Stimulated activated CD4-positive, alpha-beta T cell treated with anti-CD3 and anti-CD28 coated beads, Interleukin-4, amount 100 ng/mL, for 48 hours (primary cell): ENCODE measurements around the gene SHC4.
A peak's percentile ranks its signal among the peaks of the same experiment; 100 is the strongest.
"Not testable (repeated sequence)": the region's sequence is repeated elsewhere in the genome, so short reads cannot be mapped to it uniquely, and the experiment has no call there.

Experiments
- DNase-seq, 2 donors: peaks; one replicate each; pipeline ENCODE4 v3.0.0-alpha.2; 2020; ENCODE audit warnings: low read depth in 2 of 2

Gene SHC4

GRCh38 chr15:48963524-48964113 is at the start of gene SHC4:
TSS of gene SHC4 (minus strand) at chr15:48963919. CDS start at chr15:48963015, 904 bp downstream.
- no peak for DNase-seq

GRCh38 chr15:48999314-48999713 is 35.6 kb upstream of the SHC4 start:
- DNase-seq, result no peak

GRCh38 chr15:48996276-48996675 is 32.6 kb upstream of the SHC4 start:
- DNase-seq, result no peak

GRCh38 chr15:48993380-48993779 is 29.7 kb upstream of the SHC4 start:
- no peak for DNase-seq

GRCh38 chr15:48992545-48992944 is 28.8 kb upstream of the SHC4 start:
- no peak for DNase-seq

GRCh38 chr15:48992096-48992495 is 28.4 kb upstream of the SHC4 start:
- no peak for DNase-seq

GRCh38 chr15:48989170-48989569 is 25.5 kb upstream of the SHC4 start:
- no peak for DNase-seq

- DNase-seq, result no peak
Observed at GRCh38 chr15:48987142-48987541, 23.4 kb upstream of the SHC4 start.

- no peak for DNase-seq
Observed at GRCh38 chr15:48986240-48986639, 22.5 kb upstream of the SHC4 start.

- DNase-seq, result no peak
Observed at GRCh38 chr15:48985516-48985915, 21.8 kb upstream of the SHC4 start.

- DNase-seq, result no peak
Observed at GRCh38 chr15:48984811-48985352, 21.2 kb upstream of the SHC4 start.

- DNase-seq, result no peak
Observed at GRCh38 chr15:48984021-48984710, 20.4 kb upstream of the SHC4 start.

GRCh38 chr15:48983300-48983699 is 19.6 kb upstream of the SHC4 start:
- DNase-seq, result no peak

GRCh38 chr15:48981941-48982340 is 18.2 kb upstream of the SHC4 start:
- no peak for DNase-seq

- DNase-seq, result no peak
Observed at GRCh38 chr15:48978638-48979037, 14.9 kb upstream of the SHC4 start.

- no peak for DNase-seq
Observed at GRCh38 chr15:48976444-48977088, 12.8 kb upstream of the SHC4 start.

GRCh38 chr15:48975472-48976419 is 12.0 kb upstream of the SHC4 start:
- peak; percentile 70 to 74 for DNase-seq

GRCh38 chr15:48974882-48975281 is 11.2 kb upstream of the SHC4 start:
- DNase-seq, result no peak

- no peak for DNase-seq
Observed at GRCh38 chr15:48972750-48973503, 9.2 kb upstream of the SHC4 start.

- DNase-seq, result not testable (repeated sequence)
Observed at GRCh38 chr15:48970926-48971325, 7.2 kb upstream of the SHC4 start.

- DNase-seq, result no peak
Observed at GRCh38 chr15:48968066-48968465, 4.3 kb upstream of the SHC4 start.
